H9 (cell line): ENCODE data around the gene AKT3. TPM values are rescaled to one million over a fixed set of nuclear protein-coding genes. Genes with fewer than 3 reads are reported as not detected.

ENCODE experiments used
- DNase-seq: peaks from one replicate; pipeline ENCODE4 v3.0.0-alpha.2; 2017
- H2AFZ ChIP-seq: one replicate; pipeline ENCODE4 v1.6.1; 2013; ENCODE audit warnings: mild to moderate bottlenecking, low read length, control low read depth, moderate library complexity
- H2AK5ac ChIP-seq: 2 replicates; pipeline ENCODE4 v1.6.1; 2013; ENCODE audit warnings: low read length, control low read depth, mixed read lengths; ENCODE audit not compliant: insufficient read length
- H2BK120ac ChIP-seq: one replicate; pipeline ENCODE4 v1.6.1; 2013; ENCODE audit warnings: low read depth, mild to moderate bottlenecking, low read length, control low read depth, inconsistent platforms; ENCODE audit not compliant: poor library complexity, severe bottlenecking
- H2BK12ac ChIP-seq: 2 replicates; pipeline ENCODE4 v1.6.1; 2013; ENCODE audit warnings: low read length, control low read depth, mixed read lengths, low read depth; ENCODE audit not compliant: insufficient read length
- H2BK15ac ChIP-seq: 2 replicates; pipeline ENCODE4 v1.6.1; 2013; ENCODE audit warnings: low read depth, low read length, control low read depth
- H2BK20ac ChIP-seq: one replicate; pipeline ENCODE4 v1.6.1; 2013; ENCODE audit warnings: low read depth, mild to moderate bottlenecking, low read length, control low read depth, inconsistent platforms; ENCODE audit not compliant: poor library complexity, severe bottlenecking
- H2BK5ac ChIP-seq: 2 replicates; pipeline ENCODE4 v1.6.1; 2013; ENCODE audit warnings: low read length, control low read depth, mixed read lengths; ENCODE audit not compliant: insufficient read length
- H3K14ac ChIP-seq: 2 replicates; pipeline ENCODE4 v1.6.1; 2013; ENCODE audit warnings: low read length, control low read depth; ENCODE audit not compliant: insufficient read depth
- H3K18ac ChIP-seq: 2 replicates; pipeline ENCODE4 v1.6.1; 2013; ENCODE audit warnings: low read depth, mild to moderate bottlenecking, mixed read lengths, low read length, control low read depth; ENCODE audit not compliant: insufficient read length
- H3K23ac ChIP-seq: 2 replicates; pipeline ENCODE4 v1.6.1; 2013; ENCODE audit warnings: low read length, control low read depth, mixed read lengths, low read depth; ENCODE audit not compliant: insufficient read length
- H3K23me2 ChIP-seq: 2 replicates; pipeline ENCODE4 v1.6.1; 2013; ENCODE audit warnings: low read depth, mild to moderate bottlenecking, mixed read lengths, low read length, control low read depth; ENCODE audit not compliant: insufficient read length, poor library complexity, severe bottlenecking
- H3K27ac ChIP-seq: 2 replicates; pipeline ENCODE4 v1.5.1; 2013; ENCODE audit warnings: low read length, control low read depth, mixed read lengths, low read depth; ENCODE audit not compliant: insufficient read length
- H3K27me3 ChIP-seq: 2 replicates; pipeline ENCODE4 v1.6.1; 2013; ENCODE audit warnings: low read length, control low read depth, inconsistent platforms; ENCODE audit not compliant: insufficient read depth
- H3K4ac ChIP-seq: 2 replicates; pipeline ENCODE4 v1.6.1; 2013; ENCODE audit warnings: low read depth, mild to moderate bottlenecking, control low read depth, inconsistent platforms, low read length, moderate library complexity
- H3K4me1 ChIP-seq: 2 replicates; pipeline ENCODE4 v1.6.1; 2013; ENCODE audit warnings: low read length, control low read depth, inconsistent platforms; ENCODE audit not compliant: insufficient read depth
- H3K4me2 ChIP-seq: 2 replicates; pipeline ENCODE4 v1.6.1; 2013; ENCODE audit warnings: low read length, control low read depth, mixed read lengths; ENCODE audit not compliant: insufficient read length, insufficient read depth
- H3K56ac ChIP-seq: 2 replicates; pipeline ENCODE4 v1.6.1; 2013; ENCODE audit warnings: low read depth, mild to moderate bottlenecking, mixed read lengths, low read length, control low read depth; ENCODE audit not compliant: insufficient read length
- H3K79me1 ChIP-seq: 2 replicates; pipeline ENCODE4 v1.6.1; 2013; ENCODE audit warnings: low read depth, mild to moderate bottlenecking, moderate library complexity, low read length, control low read depth, inconsistent platforms; ENCODE audit not compliant: insufficient read depth, poor library complexity, severe bottlenecking
- H3K79me2 ChIP-seq: 2 replicates; pipeline ENCODE4 v1.6.1; 2013; ENCODE audit warnings: low read length, control low read depth, inconsistent platforms; ENCODE audit not compliant: insufficient read depth
- H3K9ac ChIP-seq: 2 replicates; pipeline ENCODE4 v1.6.1; 2013; ENCODE audit warnings: low read length, control low read depth, mixed read lengths; ENCODE audit not compliant: insufficient read length; ENCODE audit errors: extremely low read depth
- H3K9me3 ChIP-seq: one replicate; pipeline ENCODE4 v1.6.1; 2013; ENCODE audit warnings: low read depth, low read length, inconsistent platforms; ENCODE audit not compliant: control insufficient read depth
- H3T11ph ChIP-seq: one replicate; pipeline ENCODE4 v1.6.1; 2013; ENCODE audit warnings: mild to moderate bottlenecking, low read length, control low read depth, inconsistent platforms
- H4K20me1 ChIP-seq: one replicate; pipeline ENCODE4 v1.6.1; 2013; ENCODE audit not compliant: control insufficient read depth, insufficient read length, insufficient read depth
- H4K5ac ChIP-seq: 2 replicates; pipeline ENCODE4 v1.6.1; 2013; ENCODE audit warnings: low read depth, mild to moderate bottlenecking, mixed read lengths, low read length, control low read depth; ENCODE audit not compliant: insufficient read length
- H4K8ac ChIP-seq: replicated peaks from 2 replicates; pipeline ENCODE4 v1.6.1; 2013; ENCODE audit warnings: low read length, control low read depth, mixed read lengths, low read depth; ENCODE audit not compliant: insufficient read length
- H4K91ac ChIP-seq: 2 replicates; pipeline ENCODE4 v1.6.1; 2013; ENCODE audit warnings: low read depth, mild to moderate bottlenecking, moderate library complexity, mixed read lengths, low read length, control low read depth; ENCODE audit not compliant: insufficient read length
- H3K27ac Mint-ChIP-seq, 3 experiments: 2 replicates in 2 of 3; 3 replicates in 1 of 3; pipeline ENCODE4 v1.8.0; 2020 to 2021; ENCODE audit warnings: mixed read lengths in 3 of 3, mild to moderate bottlenecking in 1 of 3, moderate library complexity in 1 of 3
- H3K27me3 Mint-ChIP-seq: 2 replicates; pipeline ENCODE4 v1.8.0; 2021; ENCODE audit warnings: low read depth, mild to moderate bottlenecking, moderate library complexity, mixed read lengths
- H3K36me3 Mint-ChIP-seq, 3 experiments: 2 replicates in 2 of 3; 3 replicates in 1 of 3; pipeline ENCODE4 v1.8.0; 2020 to 2021; ENCODE audit warnings: low read depth in 3 of 3, mixed read lengths in 3 of 3; ENCODE audit not compliant: insufficient read depth in 1 of 3
- H3K4me1 Mint-ChIP-seq, 2 experiments: 2 replicates each; pipeline ENCODE4 v1.8.0; 2020; ENCODE audit warnings: mixed read lengths in 2 of 2
- H3K4me3 Mint-ChIP-seq, 2 experiments: 2 replicates in 1 of 2; 3 replicates in 1 of 2; pipeline ENCODE4 v1.8.0; 2020 to 2021; ENCODE audit warnings: mild to moderate bottlenecking in 2 of 2, mixed read lengths in 2 of 2, moderate library complexity in 1 of 2
- H3K9me3 Mint-ChIP-seq, 2 experiments: 2 replicates in 1 of 2; 3 replicates in 1 of 2; pipeline ENCODE4 v1.8.0; 2020; ENCODE audit warnings: mild to moderate bottlenecking in 2 of 2, mixed read lengths in 2 of 2, moderate library complexity in 1 of 2
- WGBS: extraction: QIAGEN DNeasy Blood & Tissue Kit; methylation state at CpG from one replicate; pipeline ENCODE4 v1.1.7; 2013; ENCODE audit warnings: missing lambda C conversion rate, low lambda C conversion rate, mixed read lengths; ENCODE audit not compliant: insufficient read length; ENCODE audit errors: extremely low coverage; 5-methylcytosine and 5-hydroxymethylcytosine counted together
- total RNA-seq: library from RNA; stranded (reverse); gene quantifications from 2 replicates; pipeline ENCODE4 v1.2.1, GENCODE V29; 2021
- TF ChIP-seq, protein P1 (sequence below): fragments of 200-600 bp; sonication (generic); conservative IDR thresholded peaks from 3 replicates; pipeline ENCODE4 v1.8.0; 2021; ENCODE audit warnings: antibody characterized with exemption, mild to moderate bottlenecking

AKT3 gene
- total RNA-seq, 1 experiment from 2014 or later, result 27.8 TPM

GRCh38 chr1:243494741-243495431, 355.2 kb downstream of the AKT3 start:
- no peaks in the 10 kb centered on the region for H4K20me1 ChIP-seq
- no peaks in the 10 kb centered on the region for H3K9me3 ChIP-seq
- H3K4me3 Mint-ChIP-seq, result no peak overlapping the region
- H2BK120ac ChIP-seq, result no peak overlapping the region
- H2BK5ac ChIP-seq, result no peak overlapping the region
- no peaks in the 10 kb centered on the region for H3K27me3 Mint-ChIP-seq
- peak overlapping the region in 1 of 3 experiments; percentile 77; a peak in 1 of 7 replicates for H3K27ac Mint-ChIP-seq
- H3T11ph ChIP-seq, result no peak overlapping the region
- peaks cover 51 to 63% of the 10 kb centered on the region in 2 experiments for H3K4me1 Mint-ChIP-seq
- H3K4me1 ChIP-seq, result peaks cover 12% of the 10 kb centered on the region; the same call in 1 of the 2 replicates
- no peak overlapping the region for H3K14ac ChIP-seq
- no CpG with 5 or more reads among the region's 15 CpGs for WGBS
- H2BK15ac ChIP-seq, result no peak overlapping the region
- H3K4ac ChIP-seq, result no peak overlapping the region
- H3K9ac ChIP-seq, result no peak overlapping the region
- no peak overlapping the region for H3K27ac ChIP-seq
- H3K23ac ChIP-seq, result no peak overlapping the region
- H3K79me1 ChIP-seq, result no peaks in the 10 kb centered on the region
- no peaks in the 10 kb centered on the region for H3K23me2 ChIP-seq
- no peak overlapping the region for H3K18ac ChIP-seq
- H4K5ac ChIP-seq, result no peak overlapping the region
- no peak for DNase-seq
- H3K79me2 ChIP-seq, result no peaks in the 10 kb centered on the region
- H2BK12ac ChIP-seq, result no peak overlapping the region
- H3K9me3 Mint-ChIP-seq, result peaks cover 1 to 2% of the 10 kb centered on the region in 2 experiments; a peak in 2 of 5 replicates
- no peak overlapping the region for H2BK20ac ChIP-seq
- no peak overlapping the region for H4K91ac ChIP-seq
- H3K36me3 Mint-ChIP-seq, result peaks cover 2 to 9% (median 7%) of the 10 kb centered on the region in 3 experiments; a peak in 6 of 7 replicates
- H4K8ac ChIP-seq, result no peak overlapping the region
- no peak overlapping the region for H3K4me2 ChIP-seq
- H2AK5ac ChIP-seq, result no peak overlapping the region
- no peak overlapping the region for H2AFZ ChIP-seq
- no peak overlapping the region for H3K56ac ChIP-seq
- no peaks in the 10 kb centered on the region for H3K27me3 ChIP-seq
- TF ChIP-seq, protein P1, sequence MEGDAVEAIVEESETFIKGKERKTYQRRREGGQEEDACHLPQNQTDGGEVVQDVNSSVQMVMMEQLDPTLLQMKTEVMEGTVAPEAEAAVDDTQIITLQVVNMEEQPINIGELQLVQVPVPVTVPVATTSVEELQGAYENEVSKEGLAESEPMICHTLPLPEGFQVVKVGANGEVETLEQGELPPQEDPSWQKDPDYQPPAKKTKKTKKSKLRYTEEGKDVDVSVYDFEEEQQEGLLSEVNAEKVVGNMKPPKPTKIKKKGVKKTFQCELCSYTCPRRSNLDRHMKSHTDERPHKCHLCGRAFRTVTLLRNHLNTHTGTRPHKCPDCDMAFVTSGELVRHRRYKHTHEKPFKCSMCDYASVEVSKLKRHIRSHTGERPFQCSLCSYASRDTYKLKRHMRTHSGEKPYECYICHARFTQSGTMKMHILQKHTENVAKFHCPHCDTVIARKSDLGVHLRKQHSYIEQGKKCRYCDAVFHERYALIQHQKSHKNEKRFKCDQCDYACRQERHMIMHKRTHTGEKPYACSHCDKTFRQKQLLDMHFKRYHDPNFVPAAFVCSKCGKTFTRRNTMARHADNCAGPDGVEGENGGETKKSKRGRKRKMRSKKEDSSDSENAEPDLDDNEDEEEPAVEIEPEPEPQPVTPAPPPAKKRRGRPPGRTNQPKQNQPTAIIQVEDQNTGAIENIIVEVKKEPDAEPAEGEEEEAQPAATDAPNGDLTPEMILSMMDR, result no peak
